ENCODE results near the gene CAMTA1.

CAMTA1 gene

DNA sequence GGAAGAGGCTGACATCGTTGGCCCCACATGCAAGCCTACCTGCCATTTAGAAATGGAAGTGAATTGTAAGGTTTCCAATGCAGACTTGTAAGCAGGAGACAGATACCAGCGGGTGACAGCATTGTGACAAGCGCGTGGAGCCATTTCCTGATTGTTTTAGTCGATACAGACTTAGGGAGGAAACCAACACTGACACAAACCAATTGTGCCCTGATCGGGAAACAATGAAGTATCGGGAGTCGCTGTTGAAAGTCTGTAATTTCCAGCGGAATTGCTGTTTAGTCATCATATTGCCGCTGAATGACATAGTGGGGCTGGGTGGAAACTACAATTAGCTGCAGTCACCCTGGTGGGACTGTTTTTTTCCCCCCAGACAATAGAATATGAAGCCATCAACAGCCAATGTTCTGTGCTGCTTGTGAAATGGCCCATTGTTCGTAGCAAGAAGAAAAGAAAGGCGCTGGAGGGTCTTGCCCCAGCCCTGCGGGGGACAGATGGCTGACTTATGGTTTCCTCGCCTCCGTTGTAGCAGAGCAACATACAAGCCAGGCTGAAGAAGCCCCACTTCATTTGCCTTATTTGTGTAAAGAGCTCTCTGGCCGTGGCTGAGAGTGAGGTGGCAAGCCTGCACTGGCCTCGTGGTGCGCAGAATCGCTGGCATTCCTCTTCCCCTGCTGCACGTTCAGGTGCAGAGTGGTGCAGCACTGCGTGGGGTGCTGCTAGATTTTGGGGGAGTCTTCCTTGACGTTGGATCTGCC is 462.7 kb downstream of the CAMTA1 start:
- Histone ChIP-seq H3K27ac (ENCODE audit: low read depth, low read length) (no peak overlapping the region), H3K4me3 (ENCODE audit: low read depth, low read length) (no peak overlapping the region), H3K9ac (ENCODE audit: low read length) (no peak overlapping the region), H3K4me1 (ENCODE audit: control insufficient read depth, insufficient read depth, low read length) (peaks cover 4% of the 10 kb centered on the region; the same call in 1 of the 2 replicates), H3K9me3 (ENCODE audit: control insufficient read depth, insufficient read depth, low read depth, low read length) (0 out of 2 replicates have a peak, but pooled peaks cover 1% of the 10 kb centered on the region), H3K27me3 (ENCODE audit: control insufficient read depth, insufficient read depth, low read length) (no peaks in the 10 kb centered on the region), H3K36me3 (ENCODE audit: control insufficient read depth, insufficient read depth, low read length) (no peaks in the 10 kb centered on the region)

DNA sequence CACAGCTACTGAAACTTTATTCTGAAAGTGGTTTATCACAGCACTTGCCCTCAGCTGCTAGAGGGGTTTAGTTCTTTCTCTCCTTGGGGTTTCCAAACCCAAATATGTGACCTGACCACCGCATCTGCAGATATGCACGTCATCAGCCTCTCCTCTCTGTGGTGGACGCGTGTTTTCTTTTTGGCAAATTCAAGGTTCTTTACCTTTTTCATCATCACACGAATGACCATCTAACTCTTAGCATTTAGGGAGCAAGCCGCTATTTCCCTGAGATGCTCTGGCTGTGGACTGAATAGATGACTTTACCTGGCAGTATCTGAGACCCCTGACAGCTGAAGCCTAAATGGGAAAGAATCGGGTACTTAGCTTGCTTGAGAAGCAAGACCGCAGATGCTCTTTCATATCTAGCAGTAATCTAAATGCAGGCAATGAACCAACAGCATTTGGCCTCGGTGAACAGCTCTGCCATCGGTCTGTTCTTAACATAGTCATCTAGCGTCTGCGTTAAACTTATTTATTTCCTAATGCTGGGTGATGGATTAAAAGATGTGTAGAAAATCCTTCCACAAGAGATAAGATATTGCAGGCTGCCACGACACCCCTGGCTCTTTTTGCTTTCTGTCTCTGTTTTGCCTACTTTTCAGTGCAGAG is 463.4 kb downstream of the CAMTA1 start:
- H3K27ac ChIP-seq (ENCODE audit: low read depth, low read length), result no peak overlapping the region
- H3K36me3 ChIP-seq (ENCODE audit: control insufficient read depth, insufficient read depth, low read length), result no peaks in the 10 kb centered on the region
- H3K9me3 ChIP-seq (ENCODE audit: control insufficient read depth, insufficient read depth, low read depth, low read length), result no peaks in the 10 kb centered on the region
- no peak overlapping the region for H3K9ac ChIP-seq (ENCODE audit: low read length)
- H3K27me3 ChIP-seq (ENCODE audit: control insufficient read depth, insufficient read depth, low read length), result no peaks in the 10 kb centered on the region
- H3K4me3 ChIP-seq (ENCODE audit: low read depth, low read length), result no peak overlapping the region
- H3K4me1 ChIP-seq (ENCODE audit: control insufficient read depth, insufficient read depth, low read length), result peaks cover 4% of the 10 kb centered on the region; the same call in 1 of the 2 replicates

- Histone ChIP-seq H3K4me3 (ENCODE audit: low read depth, low read length) (no peak overlapping the region), H3K4me1 (ENCODE audit: control insufficient read depth, insufficient read depth, low read length) (peaks cover 4% of the 10 kb centered on the region; the same call in 1 of the 2 replicates), H3K9ac (ENCODE audit: low read length) (no peak overlapping the region), H3K27me3 (ENCODE audit: control insufficient read depth, insufficient read depth, low read length) (no peaks in the 10 kb centered on the region), H3K27ac (ENCODE audit: low read depth, low read length) (no peak overlapping the region), H3K36me3 (ENCODE audit: control insufficient read depth, insufficient read depth, low read length) (no peaks in the 10 kb centered on the region), H3K9me3 (ENCODE audit: control insufficient read depth, insufficient read depth, low read depth, low read length) (no peaks in the 10 kb centered on the region)
Observed at GRCh38 chr1:7249516-7249915, 464.3 kb downstream of the CAMTA1 start.

DNA sequence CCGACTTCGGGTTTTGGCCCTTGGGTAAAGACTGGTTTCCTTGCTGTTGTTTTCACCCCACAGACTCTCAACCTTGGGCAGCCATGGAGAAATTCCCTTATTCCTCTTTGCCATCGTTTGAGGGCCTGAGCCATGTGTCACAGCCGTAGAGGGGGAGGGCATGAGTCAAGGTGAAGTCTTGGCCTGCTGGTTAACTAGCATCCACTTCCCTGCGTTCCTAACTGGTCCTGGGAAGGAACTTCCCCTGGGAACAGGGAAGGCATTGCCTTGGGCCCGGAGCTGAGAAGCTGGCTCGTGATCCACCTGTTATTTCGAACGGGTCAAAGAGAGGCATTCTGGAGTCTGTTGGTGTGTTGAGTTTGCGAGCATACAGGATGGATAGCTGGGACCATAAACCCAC is 464.9 kb downstream of the CAMTA1 start:
- no peak overlapping the region for H3K27ac ChIP-seq (ENCODE audit: low read depth, low read length)
- no peaks in the 10 kb centered on the region for H3K9me3 ChIP-seq (ENCODE audit: control insufficient read depth, insufficient read depth, low read depth, low read length)
- H3K4me1 ChIP-seq (ENCODE audit: control insufficient read depth, insufficient read depth, low read length), result peaks cover 4% of the 10 kb centered on the region; the same call in 1 of the 2 replicates
- H3K4me3 ChIP-seq (ENCODE audit: low read depth, low read length), result no peak overlapping the region
- H3K27me3 ChIP-seq (ENCODE audit: control insufficient read depth, insufficient read depth, low read length), result no peaks in the 10 kb centered on the region
- no peaks in the 10 kb centered on the region for H3K36me3 ChIP-seq (ENCODE audit: control insufficient read depth, insufficient read depth, low read length)
- no peak overlapping the region for H3K9ac ChIP-seq (ENCODE audit: low read length)

DNA sequence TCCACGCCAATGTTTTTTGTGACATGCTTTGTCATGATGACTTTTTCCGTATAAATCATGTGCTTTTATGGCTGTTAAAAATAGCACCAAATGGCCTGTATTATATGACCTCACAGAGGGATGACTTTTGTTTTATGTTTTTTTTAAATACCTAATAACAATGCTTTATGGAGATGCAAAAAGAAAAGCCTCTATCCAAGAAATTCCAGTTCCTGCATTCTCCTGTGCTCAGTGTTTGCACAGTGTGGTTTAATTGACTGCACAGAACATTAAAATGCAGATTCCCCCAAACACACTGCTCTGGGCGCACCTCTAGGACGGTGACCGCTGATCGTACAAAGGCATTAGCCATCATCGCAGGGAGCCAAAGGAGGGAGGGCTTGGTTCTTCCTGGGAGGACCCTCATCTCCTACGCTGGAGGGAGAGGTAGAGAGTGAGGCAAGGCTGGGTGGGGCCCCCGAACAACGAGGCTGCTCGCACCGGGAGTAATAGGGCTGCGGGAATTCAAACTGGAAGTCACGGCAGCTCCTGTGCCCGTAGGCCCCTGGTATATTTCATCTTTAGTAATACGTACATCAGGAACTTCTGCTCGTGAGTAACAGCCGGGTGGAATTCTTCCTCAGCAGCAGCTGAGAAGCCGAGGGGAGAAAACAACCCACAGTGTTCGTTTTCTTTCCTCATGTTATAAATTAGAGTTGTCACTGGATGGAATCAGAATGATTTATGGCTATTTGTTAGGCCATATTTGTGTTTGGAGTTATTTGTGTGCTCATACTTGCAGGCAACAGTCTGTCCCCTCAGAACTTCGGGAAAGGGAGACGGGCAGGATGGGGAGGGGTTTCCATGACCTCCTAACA is 465.6 kb downstream of the CAMTA1 start:
- Histone ChIP-seq H3K36me3 (ENCODE audit: control insufficient read depth, insufficient read depth, low read length) (no peaks in the 10 kb centered on the region), H3K4me1 (ENCODE audit: control insufficient read depth, insufficient read depth, low read length) (peaks cover 2% of the 10 kb centered on the region; the same call in 1 of the 2 replicates), H3K27me3 (ENCODE audit: control insufficient read depth, insufficient read depth, low read length) (no peaks in the 10 kb centered on the region)

DNA sequence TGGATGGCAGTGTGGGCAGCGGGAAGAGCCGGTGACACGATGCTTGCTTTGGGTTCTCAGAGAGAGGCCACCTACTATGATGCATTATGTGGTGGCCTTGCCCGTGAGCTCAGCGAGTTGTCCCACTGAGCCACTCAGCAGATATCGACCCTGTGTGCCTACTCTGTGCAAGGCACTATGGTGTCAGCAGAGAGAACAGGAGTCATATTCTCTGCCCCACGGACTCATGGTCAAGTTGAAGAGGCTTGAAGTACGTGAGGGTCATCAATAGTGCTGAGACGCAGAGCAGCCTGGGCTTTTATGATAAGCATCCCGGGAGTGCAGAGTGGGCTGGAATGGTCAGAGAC is 466.2 kb downstream of the CAMTA1 start:
- Histone ChIP-seq H3K27ac (ENCODE audit: low read depth, low read length) (no peak overlapping the region), H3K4me3 (ENCODE audit: low read depth, low read length) (no peak overlapping the region), H3K9ac (ENCODE audit: low read length) (no peak overlapping the region), H3K4me1 (ENCODE audit: control insufficient read depth, insufficient read depth, low read length) (no peaks in the 10 kb centered on the region), H3K27me3 (ENCODE audit: control insufficient read depth, insufficient read depth, low read length) (no peaks in the 10 kb centered on the region), H3K36me3 (ENCODE audit: control insufficient read depth, insufficient read depth, low read length) (no peaks in the 10 kb centered on the region), H3K9me3 (ENCODE audit: control insufficient read depth, insufficient read depth, low read depth, low read length) (no peaks in the 10 kb centered on the region)

More for the DNA sequence above, 465.6 kb downstream of the CAMTA1 start:
- H3K9me3 ChIP-seq (ENCODE audit: control insufficient read depth, insufficient read depth, low read depth, low read length), result no peaks in the 10 kb centered on the region
- no peak overlapping the region for H3K9ac ChIP-seq (ENCODE audit: low read length)
- H3K27ac ChIP-seq (ENCODE audit: low read depth, low read length), result no peak overlapping the region
- no peak overlapping the region for H3K4me3 ChIP-seq (ENCODE audit: low read depth, low read length)

GRCh38 chr1:7252411-7253117 is 467.3 kb downstream of the CAMTA1 start:
- H3K27me3 ChIP-seq (ENCODE audit: control insufficient read depth, insufficient read depth, low read length), result no peaks in the 10 kb centered on the region
- H3K9me3 ChIP-seq (ENCODE audit: control insufficient read depth, insufficient read depth, low read depth, low read length), result no peaks in the 10 kb centered on the region
- no peak overlapping the region for H3K4me3 ChIP-seq (ENCODE audit: low read depth, low read length)
- H3K9ac ChIP-seq (ENCODE audit: low read length), result no peak overlapping the region
- peaks cover 9% of the 10 kb centered on the region; the same call in 1 of the 2 replicates for H3K4me1 ChIP-seq (ENCODE audit: control insufficient read depth, insufficient read depth, low read length)
- H3K27ac ChIP-seq (ENCODE audit: low read depth, low read length), result no peak overlapping the region
- no peaks in the 10 kb centered on the region for H3K36me3 ChIP-seq (ENCODE audit: control insufficient read depth, insufficient read depth, low read length)

GRCh38 chr1:7253118-7253480 is 467.8 kb downstream of the CAMTA1 start:
- H3K9ac ChIP-seq (ENCODE audit: low read length), result no peak overlapping the region
- H3K9me3 ChIP-seq (ENCODE audit: control insufficient read depth, insufficient read depth, low read depth, low read length), result no peaks in the 10 kb centered on the region
- H3K4me3 ChIP-seq (ENCODE audit: low read depth, low read length), result no peak overlapping the region
- H3K27me3 ChIP-seq (ENCODE audit: control insufficient read depth, insufficient read depth, low read length), result no peaks in the 10 kb centered on the region
- H3K27ac ChIP-seq (ENCODE audit: low read depth, low read length), result no peak overlapping the region
- H3K36me3 ChIP-seq (ENCODE audit: control insufficient read depth, insufficient read depth, low read length), result no peaks in the 10 kb centered on the region
- peaks cover 9% of the 10 kb centered on the region; the same call in 1 of the 2 replicates for H3K4me1 ChIP-seq (ENCODE audit: control insufficient read depth, insufficient read depth, low read length)

DNA sequence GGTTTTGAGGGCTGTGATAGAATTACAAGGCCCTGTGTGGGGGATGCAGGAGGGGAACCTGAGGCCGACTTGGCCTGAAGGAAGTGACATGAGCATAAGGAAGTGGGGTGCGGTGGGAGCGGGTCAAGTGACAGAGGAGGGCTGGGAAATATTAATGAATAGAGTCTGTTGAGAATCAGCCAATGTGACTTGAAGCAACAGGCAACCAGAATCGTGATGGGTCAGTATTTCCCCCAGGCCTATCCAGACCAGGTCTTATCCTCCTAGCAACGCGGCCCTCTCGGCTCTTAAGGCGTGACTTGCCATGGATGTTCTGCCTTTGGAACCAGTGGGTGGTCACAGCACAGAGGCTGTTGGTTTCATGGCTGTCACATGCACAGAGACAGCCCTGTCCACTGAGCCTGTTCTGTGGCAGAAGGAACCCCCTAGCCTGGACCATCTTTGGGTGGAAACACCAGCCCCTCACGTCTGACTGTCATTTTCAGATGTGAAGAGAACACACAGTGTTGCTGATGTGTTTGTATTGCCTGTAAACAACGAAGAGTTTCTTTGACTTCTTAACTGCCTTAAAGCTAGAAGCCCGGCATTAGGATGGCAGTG is 468.8 kb downstream of the CAMTA1 start:
- H3K4me1 ChIP-seq (ENCODE audit: control insufficient read depth, insufficient read depth, low read length), result peaks cover 9% of the 10 kb centered on the region; the same call in 1 of the 2 replicates
- no peak overlapping the region for H3K9ac ChIP-seq (ENCODE audit: low read length)
- no peaks in the 10 kb centered on the region for H3K9me3 ChIP-seq (ENCODE audit: control insufficient read depth, insufficient read depth, low read depth, low read length)
- H3K36me3 ChIP-seq (ENCODE audit: control insufficient read depth, insufficient read depth, low read length), result no peaks in the 10 kb centered on the region
- no peaks in the 10 kb centered on the region for H3K27me3 ChIP-seq (ENCODE audit: control insufficient read depth, insufficient read depth, low read length)
- H3K4me3 ChIP-seq (ENCODE audit: low read depth, low read length), result no peak overlapping the region
- H3K27ac ChIP-seq (ENCODE audit: low read depth, low read length), result no peak overlapping the region

- Histone ChIP-seq H3K9me3 (ENCODE audit: control insufficient read depth, insufficient read depth, low read depth, low read length) (no peaks in the 10 kb centered on the region), H3K4me3 (ENCODE audit: low read depth, low read length) (no peak overlapping the region), H3K27ac (ENCODE audit: low read depth, low read length) (no peak overlapping the region), H3K4me1 (ENCODE audit: control insufficient read depth, insufficient read depth, low read length) (peaks cover 9% of the 10 kb centered on the region; the same call in 1 of the 2 replicates), H3K27me3 (ENCODE audit: control insufficient read depth, insufficient read depth, low read length) (no peaks in the 10 kb centered on the region), H3K36me3 (ENCODE audit: control insufficient read depth, insufficient read depth, low read length) (no peaks in the 10 kb centered on the region), H3K9ac (ENCODE audit: low read length) (no peak overlapping the region)
Observed at GRCh38 chr1:7255303-7256058, 470.2 kb downstream of the CAMTA1 start.
